Measurements from ENCODE around the gene PIP5K1B.

PIP5K1B gene

DNA sequence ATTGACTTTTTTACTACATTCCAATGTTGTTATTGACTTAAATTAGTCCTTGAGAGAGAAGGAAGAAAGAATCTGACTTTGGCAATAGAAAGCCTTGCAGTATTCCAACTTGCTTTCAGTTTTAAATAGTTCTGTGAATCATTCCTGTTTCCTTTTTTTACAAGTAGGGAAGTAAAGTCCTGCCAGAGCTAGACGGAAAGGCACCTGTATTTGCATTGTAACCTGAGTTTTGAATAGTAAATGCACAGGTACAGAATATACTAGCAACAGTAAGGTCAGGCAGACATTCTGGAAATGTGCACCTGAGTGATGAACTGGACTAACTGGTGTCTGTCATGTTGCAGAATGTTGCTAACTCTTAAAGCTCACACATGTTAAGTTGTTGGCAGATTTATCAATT lies 208.0 kb downstream of the PIP5K1B start:
- DNase-seq (ENCODE audit: low read depth) = no peak

DNA sequence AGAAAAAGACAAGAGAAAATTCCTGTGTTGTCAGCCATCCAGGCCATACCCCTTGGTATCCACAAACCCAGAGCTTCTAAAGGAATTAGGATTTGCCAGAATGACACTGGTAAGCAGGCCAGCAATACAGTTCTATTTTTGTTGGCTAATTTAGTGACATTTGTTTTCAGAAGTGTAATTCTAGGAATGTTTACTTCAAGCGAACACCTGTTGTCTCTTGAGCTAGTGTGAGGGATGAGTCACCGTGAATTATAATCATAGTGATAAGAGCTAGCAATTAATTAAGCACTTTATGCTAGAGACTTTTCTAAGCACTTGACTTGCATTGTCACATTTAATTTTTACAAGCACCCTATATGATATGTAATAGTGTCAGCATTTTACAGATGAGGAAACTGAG lies 209.7 kb downstream of the PIP5K1B start:
- DNase-seq (ENCODE audit: low read depth) = no peak

DNA sequence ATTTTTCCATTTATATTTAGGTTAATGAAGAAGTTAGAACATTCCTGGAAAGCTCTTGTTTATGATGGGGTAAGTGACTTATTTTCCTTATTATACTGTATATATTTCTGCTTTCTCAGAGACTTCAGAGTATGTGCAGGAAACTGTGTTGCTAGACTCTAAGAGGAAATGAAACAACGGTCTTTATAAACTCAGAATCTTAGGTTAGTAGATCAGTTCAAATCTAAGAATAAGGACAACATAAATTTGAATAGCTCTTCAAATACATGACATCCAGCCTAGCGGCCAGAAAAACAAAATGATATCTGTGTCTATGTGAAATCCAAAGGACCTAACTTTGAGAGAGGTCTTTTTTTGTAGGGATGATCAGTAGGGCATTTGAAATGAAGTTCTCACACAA lies 214.6 kb downstream of the PIP5K1B start:
- DNase-seq (ENCODE audit: low read depth) = no peak

DNA sequence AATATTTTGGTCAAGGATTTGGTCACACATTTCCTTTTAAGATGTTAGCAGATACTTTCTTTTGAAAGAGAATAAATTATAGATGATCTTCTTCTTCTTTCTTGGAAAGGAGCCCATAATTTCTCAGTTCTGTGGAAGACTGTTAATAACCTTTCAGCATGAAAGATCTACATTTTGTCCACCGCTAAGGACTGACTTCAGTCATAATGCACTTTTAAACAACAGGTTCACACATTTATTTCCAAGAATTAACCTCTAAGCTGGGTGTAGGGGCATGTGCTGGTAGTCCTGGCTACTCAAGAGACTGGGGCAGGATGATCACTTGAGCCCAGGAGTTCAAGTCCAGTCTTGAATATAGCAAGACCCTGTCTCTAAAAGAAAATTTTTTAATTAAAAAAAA lies 215.9 kb downstream of the PIP5K1B start:
- no peak for DNase-seq (ENCODE audit: low read depth)

DNA sequence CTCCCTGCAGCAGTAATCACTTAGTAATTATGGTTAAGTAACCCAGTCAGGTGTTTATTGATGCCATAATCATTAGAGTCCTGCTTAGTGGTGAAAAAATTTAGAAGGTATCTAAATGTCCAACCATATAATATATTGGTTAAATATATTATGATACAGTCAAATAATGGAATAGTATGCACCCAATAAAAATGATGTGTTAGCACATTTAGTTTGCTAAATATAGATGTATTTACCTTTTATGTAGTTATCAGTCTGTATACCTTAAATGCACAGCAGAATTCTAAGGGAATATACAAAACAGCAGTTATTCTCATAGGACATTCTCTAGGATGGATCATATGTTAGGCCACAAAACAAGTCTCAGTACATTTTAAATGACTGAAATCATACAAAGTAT lies 218.4 kb downstream of the PIP5K1B start:
- DNase-seq (ENCODE audit: low read depth) = no peak

DNA sequence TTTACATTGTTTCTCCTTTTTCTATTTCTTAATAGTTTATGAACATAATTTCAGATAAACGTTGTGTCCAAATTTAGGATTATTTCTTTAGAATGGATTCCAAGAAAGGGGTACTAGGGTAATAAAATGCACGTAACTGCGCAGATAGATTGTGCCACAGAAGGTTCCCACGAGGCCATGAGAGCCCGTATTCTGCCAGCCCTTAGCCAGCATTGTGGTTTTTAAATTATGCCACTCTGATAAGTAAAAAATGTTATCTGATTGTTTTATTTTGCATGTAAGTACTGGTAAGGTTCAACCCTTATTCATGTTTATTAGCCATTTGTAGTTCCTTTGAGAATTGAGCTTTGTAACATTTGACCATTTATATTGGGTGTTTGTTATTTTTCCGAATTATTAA lies 220.1 kb downstream of the PIP5K1B start:
- DNase-seq (ENCODE audit: low read depth) = no peak

DNA sequence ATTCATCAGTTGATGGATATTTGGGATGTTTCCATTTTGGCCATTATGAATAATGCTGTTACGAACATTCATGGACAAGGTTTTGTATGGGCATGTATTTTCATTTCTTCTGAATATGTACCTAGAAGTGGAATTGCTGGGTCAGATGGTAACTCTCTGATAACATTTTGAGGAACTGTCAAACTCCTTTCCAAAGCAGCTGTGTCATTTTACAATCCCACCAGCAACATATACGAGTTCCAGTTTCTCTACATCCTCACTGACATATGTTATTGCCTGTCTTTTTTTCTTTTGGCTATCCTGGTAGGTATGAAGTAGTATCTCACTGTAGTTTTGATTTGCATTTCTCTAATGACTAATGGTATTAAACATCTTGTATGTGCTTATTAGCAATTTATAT lies 222.1 kb downstream of the PIP5K1B start:
- no peak for DNase-seq (ENCODE audit: low read depth)

DNA sequence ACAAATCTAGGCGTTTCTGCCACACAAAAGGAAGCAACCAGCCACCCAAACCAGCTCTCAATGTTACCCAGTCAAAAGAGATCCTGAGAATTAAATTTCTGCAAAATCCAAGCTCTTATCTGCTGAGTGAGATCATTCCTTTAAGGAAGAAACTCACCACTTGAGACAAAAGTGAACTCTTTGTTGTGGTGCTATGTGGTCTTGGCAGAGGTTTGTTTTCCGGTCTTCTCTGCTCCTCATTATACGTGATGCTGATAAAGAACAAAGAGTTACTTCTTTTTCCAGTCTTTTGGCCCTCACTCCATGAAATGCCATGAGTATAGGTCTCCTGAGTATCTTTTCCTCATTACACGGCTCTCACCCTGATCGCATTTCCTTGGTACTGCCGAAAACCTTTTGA lies 226.8 kb downstream of the PIP5K1B start:
- no peak for DNase-seq (ENCODE audit: low read depth)

DNA sequence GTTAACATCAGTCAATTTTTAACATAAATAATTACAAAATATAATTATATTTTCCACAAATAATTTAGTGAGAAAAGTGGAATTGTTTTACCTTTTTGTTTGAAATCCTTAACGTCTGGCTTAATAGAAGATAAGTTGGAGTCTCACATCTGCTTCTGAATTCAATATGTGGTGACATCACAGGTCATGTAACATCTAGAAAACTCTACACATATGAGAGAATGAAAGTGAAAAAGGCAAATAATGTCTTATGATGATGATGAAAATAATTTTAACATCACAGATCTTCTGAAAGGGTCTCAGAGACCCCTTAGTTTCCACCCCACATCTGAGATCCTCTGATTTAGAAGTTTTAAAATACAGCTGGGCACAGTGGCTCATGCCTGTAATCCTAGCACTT lies 227.4 kb downstream of the PIP5K1B start:
- DNase-seq (ENCODE audit: low read depth) = no peak

DNA sequence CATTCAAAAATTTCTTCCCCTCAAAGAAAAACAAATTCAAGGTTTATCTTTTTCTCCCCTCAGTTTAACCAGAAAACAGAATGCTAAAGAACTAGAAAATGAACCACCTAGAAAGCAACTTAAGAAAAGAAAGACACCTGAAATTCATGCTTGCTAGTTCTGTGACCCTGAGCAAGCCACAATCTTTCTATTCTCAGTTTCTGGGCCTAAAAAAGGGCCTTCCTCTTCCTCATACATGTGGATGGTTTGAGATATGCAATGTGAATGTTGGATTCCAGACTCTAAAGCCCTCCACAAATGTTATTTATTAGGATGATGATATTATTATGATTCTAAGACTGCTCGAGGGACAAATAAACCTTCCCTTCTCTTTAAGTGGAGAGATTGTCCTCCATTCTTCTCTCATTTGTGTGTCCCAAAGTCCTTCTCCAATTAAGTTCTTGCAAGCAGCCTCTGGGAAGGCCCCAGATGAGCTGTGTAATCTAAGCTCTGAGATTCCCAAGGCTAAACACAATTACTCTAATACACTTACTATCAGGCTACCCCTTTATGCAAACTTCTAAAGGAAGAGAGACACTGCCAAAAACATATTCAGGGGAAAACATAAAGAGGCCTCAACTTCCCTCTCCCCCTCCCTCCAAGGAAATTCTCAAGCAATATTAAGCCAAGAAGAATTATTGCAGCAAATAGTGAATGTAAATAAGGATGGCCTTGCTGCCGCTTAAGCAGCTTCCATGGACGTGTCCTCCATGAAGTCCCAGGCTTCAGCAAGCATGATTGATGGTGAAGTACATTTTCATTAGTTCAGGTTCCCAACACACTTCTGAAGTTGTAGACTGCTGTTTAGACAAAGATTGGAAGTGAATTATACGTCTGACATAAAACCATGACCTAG lies 228.6 kb downstream of the PIP5K1B start:
- DNase-seq (ENCODE audit: low read depth) = no peak

DNA sequence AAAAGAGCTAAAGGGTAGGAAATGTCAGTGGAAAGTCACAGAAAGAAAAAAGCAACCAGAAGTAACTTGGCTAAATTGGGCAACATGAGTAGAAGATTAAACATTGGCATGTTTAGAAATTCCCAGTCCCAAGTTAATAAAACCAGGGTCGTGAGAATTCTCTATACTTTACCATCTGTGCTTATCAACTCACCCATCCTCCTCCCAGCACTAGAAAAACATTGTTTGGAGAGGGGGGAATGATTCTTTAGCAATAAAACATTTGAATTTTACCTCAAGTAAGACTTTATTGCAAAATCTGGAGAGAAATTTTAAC lies 229.2 kb downstream of the PIP5K1B start:
- no peak for DNase-seq (ENCODE audit: low read depth)

DNA sequence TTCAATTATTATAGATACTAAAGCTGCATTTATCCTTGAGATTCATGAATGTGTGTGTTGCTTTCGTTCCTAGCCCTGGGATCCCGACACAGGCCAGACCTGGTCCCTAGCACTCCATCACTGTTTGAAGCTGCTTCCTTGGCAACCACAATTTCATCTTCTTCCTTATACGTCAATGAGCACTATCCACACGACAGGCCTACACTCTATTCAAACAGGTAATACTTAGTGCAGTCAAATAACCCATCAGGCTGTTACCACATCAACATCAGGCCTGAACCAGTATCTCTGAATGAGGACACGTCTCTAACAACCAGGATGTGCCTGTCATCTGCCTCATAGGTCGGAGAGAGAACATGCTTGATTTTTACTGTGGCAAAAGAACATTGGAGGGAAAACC lies 235.5 kb downstream of the PIP5K1B start:
- DNase-seq (ENCODE audit: low read depth) = no peak

DNA sequence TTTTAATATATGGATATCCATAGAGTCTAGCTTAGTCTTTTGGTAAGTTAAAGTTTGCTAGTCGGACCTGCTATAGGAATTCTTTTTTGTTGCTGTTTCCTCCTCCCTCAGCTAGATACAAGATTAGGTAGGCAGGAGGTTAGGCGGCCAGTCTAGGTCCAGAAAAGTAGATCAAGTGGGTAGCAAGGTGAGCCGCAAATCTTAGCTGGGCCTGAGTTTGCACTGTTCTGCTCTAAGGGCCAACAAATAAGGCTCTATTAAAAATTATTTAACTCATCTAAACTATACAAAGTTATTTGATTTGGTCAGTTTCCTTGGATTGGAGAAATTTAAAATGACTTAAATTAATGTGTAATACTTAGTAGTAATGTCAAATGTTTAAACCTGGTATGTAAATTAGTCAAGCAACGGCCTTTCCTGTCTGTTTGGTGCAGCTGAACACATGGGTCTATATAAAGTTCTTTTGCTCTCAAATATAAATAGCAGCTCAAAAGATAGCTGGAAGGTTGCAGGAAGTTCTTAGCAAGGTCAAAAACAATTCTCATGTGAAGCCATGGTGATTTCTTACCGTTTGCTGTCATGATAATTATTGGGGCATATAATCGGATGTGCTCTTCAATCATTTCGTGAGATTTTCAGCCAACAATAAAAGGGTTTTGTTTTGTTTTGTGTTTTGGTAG lies 236.9 kb downstream of the PIP5K1B start:
- no peak for DNase-seq (ENCODE audit: low read depth)

DNA sequence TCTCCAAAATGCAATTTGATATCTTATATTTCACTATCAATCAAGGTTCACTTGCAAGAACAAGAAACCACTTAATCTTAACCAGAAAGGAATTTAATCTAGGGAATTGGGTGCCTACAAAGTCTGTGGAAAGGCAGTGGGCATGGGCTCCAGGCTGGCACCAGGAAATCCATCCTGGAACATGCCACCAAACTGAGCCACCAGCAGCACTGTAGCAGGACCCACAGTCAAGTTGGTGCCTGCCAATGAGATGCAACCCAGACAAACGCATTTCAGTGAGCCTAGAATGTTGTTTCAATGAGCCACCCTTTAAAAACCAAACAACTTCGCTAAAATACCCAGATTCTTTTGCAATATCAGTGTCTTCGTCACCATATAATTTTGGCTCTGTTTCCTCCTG lies 237.8 kb downstream of the PIP5K1B start:
- no peak for DNase-seq (ENCODE audit: low read depth)

DNA sequence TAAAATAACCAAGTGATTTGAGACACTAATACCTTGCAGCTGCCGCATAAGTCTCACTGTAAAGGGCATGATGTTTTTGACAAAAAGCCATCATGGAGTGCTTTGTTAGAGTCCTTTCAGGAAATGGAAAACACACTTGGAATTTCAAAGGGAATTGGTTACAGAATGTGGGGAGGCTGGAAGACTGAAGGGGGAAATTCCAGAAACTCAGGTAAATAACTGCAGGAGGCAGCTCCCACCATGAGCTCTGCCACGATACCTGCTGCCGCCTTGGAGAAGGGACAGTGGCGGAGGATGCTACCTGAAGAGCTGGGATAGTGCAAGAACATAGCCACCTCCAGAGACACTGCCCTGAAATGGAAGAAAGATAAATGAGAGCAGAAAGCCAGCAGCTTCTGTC lies 242.0 kb downstream of the PIP5K1B start:
- DNase-seq (ENCODE audit: low read depth) = no peak

DNA sequence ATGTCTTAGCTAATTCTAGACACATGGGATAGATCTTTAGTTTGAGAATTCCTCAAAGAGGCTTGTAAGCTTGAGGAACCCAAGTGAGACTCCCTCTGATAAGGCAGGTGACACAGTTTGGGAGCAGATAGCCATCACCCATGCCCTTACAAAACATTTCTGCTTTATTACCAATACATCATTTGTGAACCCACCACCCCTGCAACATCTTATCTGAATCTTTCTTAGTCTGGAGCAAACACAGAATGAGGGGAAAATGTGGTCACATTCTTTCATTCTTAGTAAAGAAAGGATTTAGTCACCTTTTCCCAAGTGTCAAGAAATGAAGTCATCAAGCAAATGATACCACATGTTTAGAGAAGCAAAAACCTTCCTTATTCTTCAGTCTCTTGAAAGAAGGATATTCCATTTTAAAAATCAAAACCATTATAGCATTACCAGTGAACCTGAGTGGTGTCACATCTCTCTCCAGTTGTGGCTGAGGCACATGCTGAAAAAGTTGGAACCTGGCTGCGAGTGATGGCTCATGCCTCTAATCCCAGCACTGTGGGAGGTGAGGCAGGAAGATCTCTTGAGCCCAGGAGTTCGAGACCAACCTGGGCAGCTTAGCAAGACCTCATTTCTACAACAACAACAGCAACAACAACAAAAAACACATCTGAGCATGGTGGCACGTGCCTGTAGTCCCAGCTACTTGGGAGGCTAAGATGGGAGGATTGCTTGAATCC lies 243.0 kb downstream of the PIP5K1B start:
- DNase-seq (ENCODE audit: low read depth) = no peak

DNA sequence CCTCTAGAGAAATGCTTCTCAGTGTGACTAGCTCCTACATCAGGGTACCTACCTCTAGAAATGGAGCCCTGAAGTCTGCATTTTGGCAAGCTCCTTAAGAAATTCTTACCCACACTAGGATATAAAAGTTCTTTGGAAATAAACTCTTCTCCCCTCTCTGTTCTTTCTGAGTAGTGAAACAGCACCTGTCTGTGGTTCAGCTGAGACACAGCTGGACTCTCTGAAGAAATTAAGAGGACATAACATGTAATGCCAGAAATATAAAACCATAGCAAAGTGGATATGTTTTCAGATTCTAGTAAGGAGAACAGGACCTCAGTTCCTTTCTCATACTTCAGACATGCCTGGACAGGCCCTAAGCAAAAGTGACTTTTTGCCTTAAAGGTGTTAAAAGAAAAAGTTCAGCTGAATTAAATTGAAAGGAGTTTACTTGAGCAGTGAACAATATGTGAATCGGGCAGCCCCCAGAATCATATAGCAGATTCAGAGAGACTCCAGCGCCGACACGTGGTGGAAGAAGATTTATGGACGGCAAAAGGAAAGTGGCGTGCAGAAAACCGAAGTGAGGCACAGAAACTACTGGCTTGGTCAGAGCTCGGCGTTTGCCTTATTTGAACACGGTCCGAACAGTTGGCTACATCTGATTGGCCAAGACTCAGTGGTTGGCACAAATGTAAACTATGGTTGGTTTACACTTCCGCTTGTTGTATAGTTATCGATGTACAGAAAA lies 244.4 kb downstream of the PIP5K1B start:
- DNase-seq (ENCODE audit: low read depth) = no peak

DNA sequence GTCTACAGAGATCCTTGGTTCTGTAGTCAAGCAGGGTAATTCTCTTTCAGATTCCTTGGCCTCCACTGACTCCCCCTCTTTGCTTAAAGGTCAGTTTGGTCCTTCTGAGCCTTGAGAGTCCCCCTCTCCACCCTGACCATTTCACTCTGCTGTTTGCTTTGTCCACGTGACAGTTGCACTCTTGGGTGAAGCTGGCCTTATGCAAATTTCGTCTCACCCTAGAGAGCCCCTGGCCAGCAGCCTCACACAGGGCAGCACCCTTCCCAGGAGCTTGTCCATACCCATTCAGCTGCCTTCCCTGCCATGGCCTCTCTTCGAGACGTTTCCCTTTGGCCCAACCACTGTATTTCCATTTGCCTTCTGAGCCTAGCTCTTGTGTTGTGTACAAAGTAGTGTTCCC lies 245.1 kb downstream of the PIP5K1B start:
- DNase-seq (ENCODE audit: low read depth) = no peak

DNA sequence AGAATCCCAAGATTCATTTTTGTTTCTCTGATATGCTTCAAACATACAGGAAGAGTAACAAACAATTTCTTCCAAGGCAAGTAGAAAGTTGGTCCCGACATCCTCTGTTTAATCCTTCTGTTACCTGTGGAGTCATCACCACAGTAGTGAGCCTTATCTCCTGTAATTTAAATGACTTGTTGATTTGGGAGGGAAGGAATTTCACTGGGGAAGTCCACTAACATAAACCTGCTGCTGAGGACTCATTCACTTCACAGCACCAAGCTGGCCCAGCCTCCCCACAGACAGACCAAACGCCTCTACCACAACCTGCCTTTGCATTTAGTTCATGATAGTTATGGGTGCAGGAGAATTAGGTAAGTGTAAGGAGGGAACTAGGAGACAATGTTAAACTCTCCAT lies 245.6 kb downstream of the PIP5K1B start:
- no peak for DNase-seq (ENCODE audit: low read depth)

DNA sequence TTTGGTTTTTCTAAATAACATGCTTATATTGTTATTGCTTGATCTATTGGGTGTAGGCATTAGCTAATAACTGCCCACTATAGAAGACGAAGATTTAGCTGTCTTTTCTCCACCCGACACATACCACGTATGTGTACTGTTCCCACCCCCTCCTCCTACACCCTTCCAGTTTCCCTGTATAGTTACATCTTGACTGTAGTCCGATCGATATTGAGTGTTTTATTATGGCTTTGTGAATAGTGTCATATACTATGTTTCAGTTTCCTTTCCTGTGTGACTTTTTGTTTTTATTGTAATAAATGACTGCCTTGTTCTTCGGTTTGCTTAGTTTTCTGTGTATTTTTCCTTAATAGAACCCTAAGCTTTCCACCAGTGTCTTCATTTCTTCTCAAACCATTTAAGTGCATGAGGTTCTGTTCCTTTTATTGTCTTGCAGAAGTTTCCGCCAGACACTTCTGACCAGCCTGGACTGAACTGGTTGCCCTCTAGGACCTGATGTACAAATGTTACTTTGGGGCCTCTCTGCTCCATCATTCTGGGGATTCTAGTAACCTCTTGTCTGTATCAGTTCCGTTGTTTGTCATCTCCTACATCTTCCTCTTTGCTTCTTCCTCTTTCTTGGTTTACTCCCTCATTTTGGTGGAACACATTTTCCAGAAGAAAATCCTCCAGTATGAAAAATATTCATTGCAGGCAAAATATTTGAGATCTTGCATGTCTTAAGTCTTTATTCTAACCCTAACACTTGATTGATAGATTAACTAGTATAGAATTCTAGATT lies 247.0 kb downstream of the PIP5K1B start:
- DNase-seq (ENCODE audit: low read depth) = no peak

DNA sequence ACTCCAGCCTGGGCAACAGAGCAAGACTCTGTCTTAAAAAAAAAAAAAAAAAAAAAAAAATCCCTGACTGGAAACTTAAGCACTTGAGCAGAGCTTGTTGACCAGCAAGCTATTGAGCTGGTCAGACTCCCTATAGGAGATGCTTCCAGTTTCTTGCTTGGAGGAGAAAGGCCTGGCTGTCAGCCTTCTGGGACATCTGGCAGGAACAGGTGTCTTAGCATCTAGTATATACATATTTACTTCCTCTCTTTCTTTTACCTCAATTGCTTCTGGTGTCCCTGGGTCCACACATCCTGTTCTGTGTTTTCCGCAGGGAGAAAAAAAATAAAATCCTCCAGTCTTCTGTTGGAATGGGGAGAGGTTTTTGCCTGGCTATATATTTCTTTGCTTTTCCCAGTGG lies 248.7 kb downstream of the PIP5K1B start:
- no peak for DNase-seq (ENCODE audit: low read depth)

DNA sequence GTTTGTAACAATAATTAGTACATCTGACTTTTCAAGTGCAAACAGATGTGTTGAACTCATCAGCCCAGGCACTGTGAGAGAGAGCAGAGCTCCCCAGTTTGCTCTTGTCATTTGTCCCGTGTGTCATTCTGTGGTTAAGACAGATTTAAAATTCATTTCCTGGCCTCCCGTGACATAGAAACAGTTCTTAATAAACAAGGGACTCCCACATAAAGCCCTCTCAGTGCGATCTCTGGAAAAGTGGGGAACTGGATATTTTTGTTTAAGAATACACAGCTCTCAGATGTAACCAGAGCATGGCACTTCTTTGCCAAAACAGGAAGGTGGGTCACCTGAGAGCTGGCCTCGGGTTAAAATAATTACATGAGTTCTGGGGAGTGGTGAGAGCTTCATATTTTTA lies 250.3 kb downstream of the PIP5K1B start:
- peak; percentile 11 for DNase-seq (ENCODE audit: low read depth)

Data from GM04504 (cell line).